BE2C (cell line): ENCODE measurements around the gene WDR70.
"Not testable (repeated sequence)": the region's sequence is repeated elsewhere in the genome, so short reads cannot be mapped to it uniquely, and the experiment has no call there.

Experiments used
- DNase-seq: peaks from one replicate; pipeline ENCODE4 v3.0.0-alpha.2; 2020
- H3K27me3 ChIP-seq: fragments of 250-450 bp; sonication (Bioruptor Pico); 2 replicates; pipeline ENCODE4 v1.5.1; 2020; ENCODE audit warnings: mild to moderate bottlenecking
- H3K36me3 ChIP-seq: fragments of 250-450 bp; sonication (Bioruptor Pico); 2 replicates; pipeline ENCODE4 v1.5.1; 2020; ENCODE audit warnings: mild to moderate bottlenecking
- H3K4me1 ChIP-seq: fragments of 250-450 bp; sonication (Bioruptor Pico); 2 replicates; pipeline ENCODE4 v1.5.1; 2020
- H3K4me3 ChIP-seq: 2 replicates; pipeline ENCODE4 v1.5.1; 2011; ENCODE audit warnings: low read depth, low read length
- H3K9me3 ChIP-seq: fragments of 250-450 bp; sonication (Bioruptor Pico); 2 replicates; pipeline ENCODE4 v1.5.1; 2020
- TF ChIP-seq, protein P1 (sequence below): IDR thresholded peaks from 2 replicates; pipeline ENCODE4 v1.5.1; 2012; ENCODE audit warnings: mild to moderate bottlenecking, low read depth, low read length

Gene WDR70

DNA sequence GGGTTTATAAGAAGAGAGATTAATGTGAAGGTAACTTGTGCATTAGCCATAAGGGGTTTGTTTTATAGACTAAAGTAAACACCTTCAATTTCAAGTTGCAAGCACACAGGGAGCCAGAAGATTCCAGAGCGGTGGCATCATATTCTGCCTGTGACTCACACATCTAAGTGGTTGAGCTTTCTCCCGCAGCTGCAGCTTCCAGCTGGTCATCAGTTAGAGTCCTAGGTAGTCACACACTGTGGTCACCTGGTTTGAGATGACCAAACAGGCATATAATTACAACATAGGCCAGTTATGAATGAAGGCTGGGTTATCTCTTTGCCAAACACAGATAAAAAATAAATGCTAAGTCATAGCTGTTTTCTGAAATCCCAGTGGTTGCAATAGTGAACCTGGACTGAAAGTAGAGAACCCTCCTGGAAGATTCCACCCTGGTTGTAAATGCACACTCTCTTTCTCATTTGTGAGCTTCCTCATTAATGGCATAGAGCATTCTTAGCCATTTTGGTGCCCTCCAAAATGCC lies 289.5 kb downstream of the WDR70 start:
- no peaks in the 10 kb centered on the region; the same call in 1 of the 2 replicates for H3K4me1 ChIP-seq
- H3K4me3 ChIP-seq, result no peak overlapping the region
- H3K27me3 ChIP-seq, result no peaks in the 10 kb centered on the region
- no peak for DNase-seq
- TF ChIP-seq, protein P1, sequence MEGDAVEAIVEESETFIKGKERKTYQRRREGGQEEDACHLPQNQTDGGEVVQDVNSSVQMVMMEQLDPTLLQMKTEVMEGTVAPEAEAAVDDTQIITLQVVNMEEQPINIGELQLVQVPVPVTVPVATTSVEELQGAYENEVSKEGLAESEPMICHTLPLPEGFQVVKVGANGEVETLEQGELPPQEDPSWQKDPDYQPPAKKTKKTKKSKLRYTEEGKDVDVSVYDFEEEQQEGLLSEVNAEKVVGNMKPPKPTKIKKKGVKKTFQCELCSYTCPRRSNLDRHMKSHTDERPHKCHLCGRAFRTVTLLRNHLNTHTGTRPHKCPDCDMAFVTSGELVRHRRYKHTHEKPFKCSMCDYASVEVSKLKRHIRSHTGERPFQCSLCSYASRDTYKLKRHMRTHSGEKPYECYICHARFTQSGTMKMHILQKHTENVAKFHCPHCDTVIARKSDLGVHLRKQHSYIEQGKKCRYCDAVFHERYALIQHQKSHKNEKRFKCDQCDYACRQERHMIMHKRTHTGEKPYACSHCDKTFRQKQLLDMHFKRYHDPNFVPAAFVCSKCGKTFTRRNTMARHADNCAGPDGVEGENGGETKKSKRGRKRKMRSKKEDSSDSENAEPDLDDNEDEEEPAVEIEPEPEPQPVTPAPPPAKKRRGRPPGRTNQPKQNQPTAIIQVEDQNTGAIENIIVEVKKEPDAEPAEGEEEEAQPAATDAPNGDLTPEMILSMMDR, result no peak
- no peaks in the 10 kb centered on the region for H3K9me3 ChIP-seq
- H3K36me3 ChIP-seq, result no peaks in the 10 kb centered on the region

DNA sequence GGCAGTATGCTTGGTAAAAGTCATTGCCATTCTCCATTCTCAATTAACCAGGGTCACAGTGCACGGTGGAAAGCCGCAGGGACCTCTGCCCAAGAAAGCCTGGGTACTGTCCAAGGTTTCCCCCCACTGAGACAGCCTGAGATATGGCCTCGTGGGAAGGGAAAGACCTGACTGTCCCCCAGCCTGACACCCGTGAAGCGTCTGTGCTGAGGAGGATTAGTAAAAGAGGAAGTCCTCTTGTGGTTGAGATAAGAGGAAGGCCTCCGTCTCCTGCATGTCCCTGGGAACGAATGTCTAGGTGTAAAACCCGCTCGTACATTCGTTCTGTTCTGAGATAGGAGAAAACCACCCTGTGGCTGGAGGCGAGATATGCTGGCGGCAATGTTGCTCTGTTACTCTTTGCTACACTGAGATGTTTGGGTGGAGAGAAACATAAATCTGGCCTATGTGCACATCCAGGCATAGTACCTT lies 293.0 kb downstream of the WDR70 start:
- not testable (repeated sequence) for H3K27me3 ChIP-seq, H3K36me3 ChIP-seq, DNase-seq, H3K4me3 ChIP-seq, H3K9me3 ChIP-seq, H3K4me1 ChIP-seq

GRCh38 chr5:37674361-37674760 lies 295.2 kb downstream of the WDR70 start:
- H3K4me3 ChIP-seq, H3K36me3 ChIP-seq, DNase-seq, H3K27me3 ChIP-seq, H3K4me1 ChIP-seq, H3K9me3 ChIP-seq: not testable (repeated sequence)

GRCh38 chr5:37679326-37679725 lies 300.2 kb downstream of the WDR70 start:
- not testable (repeated sequence) for H3K36me3 ChIP-seq, H3K9me3 ChIP-seq, H3K4me1 ChIP-seq

DNA sequence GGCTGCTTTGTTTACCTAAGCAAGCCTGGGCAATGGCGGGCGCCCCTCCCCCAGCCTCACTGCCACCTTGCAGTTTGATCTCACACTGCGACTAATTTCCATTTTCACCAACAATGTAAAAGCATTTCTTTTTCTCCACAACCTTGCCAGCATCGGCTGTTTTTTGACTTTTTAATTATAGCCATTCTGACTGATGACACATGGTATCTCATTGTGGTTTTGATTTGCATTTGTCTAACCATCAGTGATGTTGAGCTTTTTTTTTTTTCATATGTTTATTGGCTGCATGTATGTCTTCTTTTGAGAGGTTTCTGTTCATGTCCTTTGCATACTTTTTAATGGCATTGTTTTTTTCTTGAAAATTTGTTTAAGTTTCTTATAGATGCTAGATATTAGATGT lies 300.8 kb downstream of the WDR70 start:
- not testable (repeated sequence) for H3K4me1 ChIP-seq, DNase-seq, H3K4me3 ChIP-seq, H3K9me3 ChIP-seq, H3K27me3 ChIP-seq, H3K36me3 ChIP-seq

More at GRCh38 chr5:37679326-37679725, 300.2 kb downstream of the WDR70 start:
- DNase-seq, H3K27me3 ChIP-seq, H3K4me3 ChIP-seq: not testable (repeated sequence)

DNA sequence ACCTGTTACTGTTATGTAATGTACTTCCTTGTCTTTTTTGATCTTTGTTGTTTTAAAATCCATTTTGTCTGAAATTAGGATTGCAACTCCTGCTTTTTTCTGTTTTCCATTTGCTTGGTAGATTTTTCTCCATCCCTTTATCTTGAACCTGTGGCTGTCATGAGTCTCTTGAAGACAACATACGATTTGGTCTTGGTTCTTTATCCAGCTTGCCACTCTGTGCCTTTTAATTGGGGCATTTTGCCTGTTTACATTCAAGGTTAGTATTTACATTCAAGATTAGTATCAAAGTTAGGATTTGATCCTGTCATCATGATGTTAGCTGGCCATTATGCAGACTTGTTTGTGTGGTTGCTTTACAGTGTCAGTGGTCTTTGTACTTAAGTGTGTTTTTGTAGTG lies 304.0 kb downstream of the WDR70 start:
- no peaks in the 10 kb centered on the region for H3K4me1 ChIP-seq
- H3K4me3 ChIP-seq, result no peak overlapping the region
- no peaks in the 10 kb centered on the region for H3K27me3 ChIP-seq
- H3K36me3 ChIP-seq, result no peaks in the 10 kb centered on the region
- no peak for DNase-seq
- H3K9me3 ChIP-seq, result no peaks in the 10 kb centered on the region
- TF ChIP-seq, protein P1, result no peak

DNA sequence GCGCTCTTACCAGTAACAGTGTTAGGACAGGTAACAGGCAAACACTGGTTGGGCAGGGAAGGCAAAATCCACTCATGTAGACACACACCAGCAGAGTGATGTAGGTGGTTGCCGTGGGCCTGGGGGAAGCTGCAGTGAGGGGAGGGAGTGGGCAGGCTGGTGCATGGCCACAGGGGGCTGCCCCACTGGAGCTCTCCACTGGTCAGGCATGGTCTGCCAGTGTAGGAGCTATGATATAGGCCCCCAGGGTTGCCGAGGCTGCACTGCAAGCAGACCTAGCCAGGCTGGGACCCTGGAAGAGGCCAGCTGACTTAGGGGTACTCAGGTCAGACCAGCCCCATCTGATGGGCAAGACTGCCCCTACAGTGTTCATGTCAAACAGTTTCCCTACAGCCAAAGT lies 306.1 kb downstream of the WDR70 start:
- no peaks in the 10 kb centered on the region for H3K9me3 ChIP-seq
- TF ChIP-seq, protein P1, result no peak
- DNase-seq, result no peak

DNA sequence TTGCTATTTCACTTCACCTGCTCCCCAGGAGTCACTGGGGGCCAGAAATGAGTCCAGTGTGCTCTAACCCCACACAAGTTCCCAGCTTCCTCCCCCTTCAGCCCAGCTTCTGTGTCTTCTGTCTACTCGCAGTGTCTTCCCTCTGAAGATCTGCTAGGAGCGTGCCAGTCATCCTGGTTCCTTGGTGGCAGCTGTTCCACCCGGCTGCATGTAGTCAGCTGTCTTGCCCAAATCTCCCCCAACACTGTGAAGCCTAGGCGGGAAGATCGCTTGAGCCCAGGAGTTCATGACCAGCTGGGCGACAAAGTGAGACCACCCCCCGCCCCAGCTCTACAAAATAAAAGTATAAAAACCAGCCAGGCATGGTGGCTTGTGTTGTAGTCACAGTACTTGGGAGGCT lies 306.7 kb downstream of the WDR70 start:
- no peaks in the 10 kb centered on the region for H3K9me3 ChIP-seq
- no peaks in the 10 kb centered on the region for H3K36me3 ChIP-seq
- TF ChIP-seq, protein P1, result no peak
- no peak overlapping the region for H3K4me3 ChIP-seq
- H3K27me3 ChIP-seq, result no peaks in the 10 kb centered on the region
- no peaks in the 10 kb centered on the region for H3K4me1 ChIP-seq
- DNase-seq, result no peak

More for the DNA sequence above, 306.1 kb downstream of the WDR70 start:
- H3K27me3 ChIP-seq, result no peaks in the 10 kb centered on the region
- no peaks in the 10 kb centered on the region for H3K36me3 ChIP-seq
- H3K4me3 ChIP-seq, result no peak overlapping the region
- no peaks in the 10 kb centered on the region for H3K4me1 ChIP-seq

DNA sequence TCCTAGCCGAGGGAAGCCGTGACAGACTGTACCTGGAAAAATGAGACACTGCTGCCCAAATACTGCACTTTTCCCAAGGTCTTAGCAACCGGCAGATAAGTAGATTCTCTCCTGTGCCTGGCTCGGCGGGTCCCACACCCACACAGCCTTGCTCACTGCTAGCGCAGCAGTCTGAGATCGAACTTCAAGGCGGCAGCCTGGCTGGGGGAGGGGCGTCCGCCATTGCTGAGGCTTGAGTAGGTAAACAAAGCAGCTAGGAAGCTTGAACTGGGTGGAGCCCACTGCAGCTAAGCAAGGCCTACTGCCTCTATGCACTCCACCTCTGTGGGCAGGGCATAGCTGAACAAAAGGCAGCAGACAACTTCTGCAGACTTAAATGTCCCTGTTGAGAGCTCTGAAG lies 309.8 kb downstream of the WDR70 start:
- not testable (repeated sequence) for H3K4me3 ChIP-seq, H3K9me3 ChIP-seq, H3K36me3 ChIP-seq, H3K4me1 ChIP-seq, DNase-seq, H3K27me3 ChIP-seq

DNA sequence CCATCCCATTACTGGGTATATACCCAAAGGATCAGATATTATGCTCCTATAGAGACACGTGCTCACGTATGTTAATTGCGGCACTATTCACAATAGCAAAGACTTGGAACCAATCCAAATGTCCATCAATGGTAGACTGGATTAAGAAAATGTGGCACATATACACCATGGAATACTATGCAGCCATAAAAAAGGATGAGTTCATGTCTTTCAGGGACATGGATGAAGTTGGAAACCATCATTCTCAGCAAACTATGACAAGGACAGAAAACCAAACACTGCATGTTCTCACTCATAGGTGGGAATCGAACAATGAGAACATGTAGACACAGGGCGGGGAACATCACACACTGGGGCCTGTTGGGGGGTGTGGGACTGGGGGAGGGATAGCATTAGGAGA lies 315.2 kb downstream of the WDR70 start:
- H3K4me1 ChIP-seq, H3K4me3 ChIP-seq, H3K27me3 ChIP-seq, DNase-seq, H3K36me3 ChIP-seq, H3K9me3 ChIP-seq: not testable (repeated sequence)
